ENCODE data around the gene IGF2BP3. TPM values are rescaled to one million over a fixed set of nuclear protein-coding genes. Genes with fewer than 3 reads are reported as not detected.

IGF2BP3 gene
- polyA plus RNA-seq, 1 donor: 61.6 TPM

GRCh38 chr7:23472556-23472955, 2.3 kb upstream of the IGF2BP3 start:
- Histone ChIP-seq H3K4me1 (ENCODE audit: control insufficient read depth, insufficient read depth, low read length) (peaks cover 9% of the 10 kb centered on the region), H3K27me3 (ENCODE audit: control insufficient read depth, insufficient read depth, low read length) (no peaks in the 10 kb centered on the region), H3K4me3 (ENCODE audit: low read length) (peak overlapping the region; percentile 63), H3K9me3 (ENCODE audit: control insufficient read depth, low read depth, low read length) (no peaks in the 10 kb centered on the region), H3K36me3 (ENCODE audit: control insufficient read depth, insufficient read depth, low read length) (no peaks in the 10 kb centered on the region), H3K27ac (ENCODE audit: low read length) (peak overlapping the region; percentile 99)
- no peak for DNase-seq

GRCh38 chr7:23472046-23472445, 1.8 kb upstream of the IGF2BP3 start:
- Histone ChIP-seq H3K4me1 (ENCODE audit: control insufficient read depth, insufficient read depth, low read length) (peaks cover 9% of the 10 kb centered on the region), H3K9me3 (ENCODE audit: control insufficient read depth, low read depth, low read length) (no peaks in the 10 kb centered on the region), H3K27ac (ENCODE audit: low read length) (peak overlapping the region; percentile 99), H3K36me3 (ENCODE audit: control insufficient read depth, insufficient read depth, low read length) (no peaks in the 10 kb centered on the region), H3K27me3 (ENCODE audit: control insufficient read depth, insufficient read depth, low read length) (no peaks in the 10 kb centered on the region), H3K4me3 (ENCODE audit: low read length) (peak overlapping the region; percentile 47)
- DNase-seq: peak in 1 of 2 donors; percentile 43
- WGBS (ENCODE audit: insufficient coverage, low lambda C conversion rate): 0% methylated on average over 3 of the region's 6 CpGs

- Histone ChIP-seq H3K9me3 (ENCODE audit: control insufficient read depth, low read depth, low read length) (no peaks in the 10 kb centered on the region), H3K27me3 (ENCODE audit: control insufficient read depth, insufficient read depth, low read length) (no peaks in the 10 kb centered on the region), H3K4me1 (ENCODE audit: control insufficient read depth, insufficient read depth, low read length) (peaks cover 13% of the 10 kb centered on the region), H3K4me3 (ENCODE audit: low read length) (peak overlapping the region; percentile 73), H3K36me3 (ENCODE audit: control insufficient read depth, insufficient read depth, low read length) (no peaks in the 10 kb centered on the region), H3K27ac (ENCODE audit: low read length) (peak overlapping the region; percentile 99)
- DNase-seq: peak; percentile 90 to 91
- 0% methylated on average over 1 of the region's 44 CpGs for WGBS (ENCODE audit: insufficient coverage, low lambda C conversion rate)
These were observed 992 bp upstream of the IGF2BP3 start for GRCh38 chr7:23471106-23471859.

GRCh38 chr7:23469961-23470250, 385 bp downstream of the IGF2BP3 start:
- no peaks in the 10 kb centered on the region for H3K9me3 ChIP-seq (ENCODE audit: control insufficient read depth, low read depth, low read length)
- WGBS (ENCODE audit: insufficient coverage, low lambda C conversion rate): no CpG with 5 or more reads among the region's 18 CpGs
- H3K4me1 ChIP-seq (ENCODE audit: control insufficient read depth, insufficient read depth, low read length): peaks cover 25% of the 10 kb centered on the region
- H3K27me3 ChIP-seq (ENCODE audit: control insufficient read depth, insufficient read depth, low read length): no peaks in the 10 kb centered on the region
- peak overlapping the region; percentile 99 for H3K27ac ChIP-seq (ENCODE audit: low read length)
- peak overlapping the region; percentile 73 for H3K4me3 ChIP-seq (ENCODE audit: low read length)
- DNase-seq: no peak
- no peaks in the 10 kb centered on the region for H3K36me3 ChIP-seq (ENCODE audit: control insufficient read depth, insufficient read depth, low read length)

- peaks cover 30% of the 10 kb centered on the region for H3K4me1 ChIP-seq (ENCODE audit: control insufficient read depth, insufficient read depth, low read length)
- H3K4me3 ChIP-seq (ENCODE audit: low read length): peak overlapping the region; percentile 73
- H3K27ac ChIP-seq (ENCODE audit: low read length): peak overlapping the region; percentile 99
- no peaks in the 10 kb centered on the region for H3K27me3 ChIP-seq (ENCODE audit: control insufficient read depth, insufficient read depth, low read length)
- no peaks in the 10 kb centered on the region for H3K9me3 ChIP-seq (ENCODE audit: control insufficient read depth, low read depth, low read length)
- DNase-seq: peak; percentile 46 to 72
- no CpG with 5 or more reads among the region's 91 CpGs for WGBS (ENCODE audit: insufficient coverage, low lambda C conversion rate)
- H3K36me3 ChIP-seq (ENCODE audit: control insufficient read depth, insufficient read depth, low read length): no peaks in the 10 kb centered on the region
These were observed 936 bp downstream of the IGF2BP3 start for GRCh38 chr7:23469150-23469960.

GRCh38 chr7:23468526-23469149, 1.7 kb downstream of the IGF2BP3 start:
- Histone ChIP-seq H3K27ac (ENCODE audit: low read length) (peak overlapping the region; percentile 99), H3K4me3 (ENCODE audit: low read length) (peak overlapping the region; percentile 73), H3K4me1 (ENCODE audit: control insufficient read depth, insufficient read depth, low read length) (peaks cover 37% of the 10 kb centered on the region), H3K27me3 (ENCODE audit: control insufficient read depth, insufficient read depth, low read length) (no peaks in the 10 kb centered on the region), H3K36me3 (ENCODE audit: control insufficient read depth, insufficient read depth, low read length) (no peaks in the 10 kb centered on the region), H3K9me3 (ENCODE audit: control insufficient read depth, low read depth, low read length) (no peaks in the 10 kb centered on the region)
- peak in 1 of 2 donors; percentile 69 for DNase-seq
- 7% methylated on average over 3 of the region's 48 CpGs for WGBS (ENCODE audit: insufficient coverage, low lambda C conversion rate)

- no peaks in the 10 kb centered on the region for H3K36me3 ChIP-seq (ENCODE audit: control insufficient read depth, insufficient read depth, low read length)
- peak overlapping the region; percentile 73 for H3K4me3 ChIP-seq (ENCODE audit: low read length)
- no peaks in the 10 kb centered on the region for H3K27me3 ChIP-seq (ENCODE audit: control insufficient read depth, insufficient read depth, low read length)
- peak overlapping the region; percentile 99 for H3K27ac ChIP-seq (ENCODE audit: low read length)
- peaks cover 33% of the 10 kb centered on the region for H3K4me1 ChIP-seq (ENCODE audit: control insufficient read depth, insufficient read depth, low read length)
- WGBS (ENCODE audit: insufficient coverage, low lambda C conversion rate): no CpG with 5 or more reads among the region's 32 CpGs
- DNase-seq: peak; percentile 69 to 82
- no peaks in the 10 kb centered on the region for H3K9me3 ChIP-seq (ENCODE audit: control insufficient read depth, low read depth, low read length)
These were observed 2.3 kb downstream of the IGF2BP3 start for GRCh38 chr7:23467806-23468525.

GRCh38 chr7:23467291-23467805, 2.9 kb downstream of the IGF2BP3 start:
- WGBS (ENCODE audit: insufficient coverage, low lambda C conversion rate): 0% methylated on average over 3 of the region's 11 CpGs
- peak overlapping the region; percentile 73 for H3K4me3 ChIP-seq (ENCODE audit: low read length)
- peaks cover 28% of the 10 kb centered on the region for H3K4me1 ChIP-seq (ENCODE audit: control insufficient read depth, insufficient read depth, low read length)
- no peaks in the 10 kb centered on the region for H3K36me3 ChIP-seq (ENCODE audit: control insufficient read depth, insufficient read depth, low read length)
- H3K9me3 ChIP-seq (ENCODE audit: control insufficient read depth, low read depth, low read length): no peaks in the 10 kb centered on the region
- peak in 1 of 2 donors; percentile 55 for DNase-seq
- peak overlapping the region; percentile 99 for H3K27ac ChIP-seq (ENCODE audit: low read length)
- no peaks in the 10 kb centered on the region for H3K27me3 ChIP-seq (ENCODE audit: control insufficient read depth, insufficient read depth, low read length)

GRCh38 chr7:23462846-23463245, 7.4 kb downstream of the IGF2BP3 start:
- no CpG with 5 or more reads among the region's 2 CpGs for WGBS (ENCODE audit: insufficient coverage, low lambda C conversion rate)
- H3K36me3 ChIP-seq (ENCODE audit: control insufficient read depth, insufficient read depth, low read length): peaks cover 4% of the 10 kb centered on the region
- H3K4me1 ChIP-seq (ENCODE audit: control insufficient read depth, insufficient read depth, low read length): peaks cover 28% of the 10 kb centered on the region
- H3K27me3 ChIP-seq (ENCODE audit: control insufficient read depth, insufficient read depth, low read length): no peaks in the 10 kb centered on the region
- no peaks in the 10 kb centered on the region for H3K9me3 ChIP-seq (ENCODE audit: control insufficient read depth, low read depth, low read length)
- H3K4me3 ChIP-seq (ENCODE audit: low read length): no peak overlapping the region
- H3K27ac ChIP-seq (ENCODE audit: low read length): no peak overlapping the region
- DNase-seq: peak; percentile 25 to 52

- WGBS (ENCODE audit: insufficient coverage, low lambda C conversion rate): 71% methylated on average over 1 of the region's 3 CpGs
- H3K27me3 ChIP-seq (ENCODE audit: control insufficient read depth, insufficient read depth, low read length): no peaks in the 10 kb centered on the region
These were observed 12.2 kb downstream of the IGF2BP3 start for GRCh38 chr7:23458044-23458443.

More at GRCh38 chr7:23458044-23458443, 12.2 kb downstream of the IGF2BP3 start:
- no peak for DNase-seq
- Histone ChIP-seq H3K4me3 (ENCODE audit: low read length) (no peak overlapping the region), H3K36me3 (ENCODE audit: control insufficient read depth, insufficient read depth, low read length) (peaks cover 18% of the 10 kb centered on the region), H3K27ac (ENCODE audit: low read length) (no peak overlapping the region), H3K4me1 (ENCODE audit: control insufficient read depth, insufficient read depth, low read length) (no peaks in the 10 kb centered on the region), H3K9me3 (ENCODE audit: control insufficient read depth, low read depth, low read length) (no peaks in the 10 kb centered on the region)
